ENCODE data around the gene SETBP1.

GRCh38 chr18:44697315-44697714 is 16.6 kb downstream of the SETBP1 start:
- TF ChIP-seq, protein P1, sequence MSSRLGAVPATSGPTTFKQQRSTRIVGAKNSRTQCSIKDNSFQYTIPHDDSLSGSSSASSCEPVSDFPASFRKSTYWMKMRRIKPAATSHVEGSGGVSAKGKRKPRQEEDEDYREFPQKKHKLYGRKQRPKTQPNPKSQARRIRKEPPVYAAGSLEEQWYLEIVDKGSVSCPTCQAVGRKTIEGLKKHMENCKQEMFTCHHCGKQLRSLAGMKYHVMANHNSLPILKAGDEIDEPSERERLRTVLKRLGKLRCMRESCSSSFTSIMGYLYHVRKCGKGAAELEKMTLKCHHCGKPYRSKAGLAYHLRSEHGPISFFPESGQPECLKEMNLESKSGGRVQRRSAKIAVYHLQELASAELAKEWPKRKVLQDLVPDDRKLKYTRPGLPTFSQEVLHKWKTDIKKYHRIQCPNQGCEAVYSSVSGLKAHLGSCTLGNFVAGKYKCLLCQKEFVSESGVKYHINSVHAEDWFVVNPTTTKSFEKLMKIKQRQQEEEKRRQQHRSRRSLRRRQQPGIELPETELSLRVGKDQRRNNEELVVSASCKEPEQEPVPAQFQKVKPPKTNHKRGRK (CRISPR knock-in tag; IDR thresholded peaks at IDR 0.05; ENCODE audit: borderline replicate concordance): no peak
- TF ChIP-seq ZNF416 (CRISPR knock-in tag; IDR thresholded peaks at IDR 0.05): no peak
- TF ChIP-seq PRDM15 (CRISPR knock-in tag; IDR thresholded peaks at IDR 0.05): no peak
- no peak for TF ChIP-seq SP1 (CRISPR knock-in tag; conservative IDR thresholded peaks at IDR 0.05)
